IMR-90 (cell line): ENCODE data around the gene VRTN. TPM values are rescaled to one million over a fixed set of nuclear protein-coding genes. Genes with fewer than 3 reads are reported as not detected.

Experiments used
- polyA plus RNA-seq, 3 experiments: library from polyadenylated mRNA; depleted of rRNA; stranded (reverse); fragments of >200 nt; gene quantifications; 2 replicates each; pipeline ENCODE4 v1.2.3, GENCODE V29; 2012; ENCODE audit warnings: low replicate concordance in 1 of 3
- total RNA-seq: library from RNA; depleted of rRNA; stranded (reverse); fragments of >200 nt; gene quantifications from 2 replicates; pipeline ENCODE4 v1.2.3, GENCODE V29; 2012; rRNA removed

VRTN gene
- total and polyA plus RNA-seq, 2 of the 4 experiments (the other 2 are of a cell fraction), result not detected

Other genes with a start within 250 kb of the VRTN start
- not detected in 2 replicates for gene VSX2, start 109.0 kb upstream of the VRTN start, total RNA-seq
- gene VSX2, start 109.0 kb upstream of the VRTN start, polyA plus RNA-seq (2012; rRNA removed), result not detected in 2 replicates
- gene ABCD4, start 45.5 kb upstream of the VRTN start, total RNA-seq, result 8.9 and 12.2 TPM in 2 replicates
- 16.6 and 20.4 TPM in 2 replicates for gene ABCD4, start 45.5 kb upstream of the VRTN start, polyA plus RNA-seq (2012; rRNA removed)
- gene SYNDIG1L, start 77.7 kb downstream of the VRTN start, total RNA-seq, result not detected in 2 replicates
- not detected in 2 replicates for gene SYNDIG1L, start 77.7 kb downstream of the VRTN start, polyA plus RNA-seq (2012; rRNA removed)
- 123 and 210 TPM in 2 replicates for gene NPC2, start 144.8 kb downstream of the VRTN start, total RNA-seq
- 272 and 273 TPM in 2 replicates for gene NPC2, start 144.8 kb downstream of the VRTN start, polyA plus RNA-seq (2012; rRNA removed)
- gene ISCA2, start 145.3 kb downstream of the VRTN start, total RNA-seq, result 5.4 and 9.2 TPM in 2 replicates
- 25.7 and 25.8 TPM in 2 replicates for gene ISCA2, start 145.3 kb downstream of the VRTN start, polyA plus RNA-seq (2012; rRNA removed)